GM12891 (cell line): ENCODE data around the gene SMAD7.

Experiments
- DNase-seq: peaks from one replicate; pipeline ENCODE4 v3.0.0; 2011; ENCODE audit warnings: low spot score; ENCODE audit not compliant: insufficient read length
- FAIRE-seq: peaks from 2 replicates; lab custom pipeline; 2011; peaks lifted over from hg19 to GRCh38; lab: Jason Lieb, UNC
- PAX5 ChIP-seq: IDR thresholded peaks from 2 replicates; pipeline ENCODE4 v1.6.1; 2011; ENCODE audit warnings: low read length, moderate library complexity, mild to moderate bottlenecking; ENCODE audit not compliant: insufficient read depth, severe bottlenecking
- POLR2A ChIP-seq: IDR thresholded peaks from 2 replicates; pipeline ENCODE4 v1.6.1; 2011; ENCODE audit warnings: low read depth, low read length, control low read depth
- POLR2AphosphoS5 ChIP-seq: IDR thresholded peaks from 2 replicates; pipeline ENCODE4 v1.6.1; 2011; ENCODE audit warnings: low read depth, low read length, control low read depth
- POU2F2 ChIP-seq: IDR thresholded peaks from 2 replicates; pipeline ENCODE4 v1.6.1; 2011; ENCODE audit warnings: low read depth, mild to moderate bottlenecking, control low read depth, low read length, moderate library complexity
- SPI1 ChIP-seq: IDR thresholded peaks from 2 replicates; pipeline ENCODE4 v1.6.1; 2011; ENCODE audit warnings: low read depth, low read length, control low read depth
- TAF1 ChIP-seq: IDR thresholded peaks from 2 replicates; pipeline ENCODE4 v1.6.1; 2011; ENCODE audit warnings: low read depth, low read length, control low read depth

The SMAD7 gene

GRCh38 chr18:48937869-48938750 lies 12.7 kb downstream of the SMAD7 start:
- DNase-seq = no peak
- FAIRE-seq = peak; percentile 5
- TF ChIP-seq SPI1 = no peak
- TF ChIP-seq POLR2AphosphoS5 = no peak
- TF ChIP-seq POLR2A = no peak
- no peak for TF ChIP-seq POU2F2
- no peak for TF ChIP-seq PAX5
- TF ChIP-seq TAF1 = no peak

- no peak for FAIRE-seq
- DNase-seq = no peak
- TF ChIP-seq SPI1 = 0 out of 2 replicates have a peak, but pooled peaks have one; percentile 5
- TF ChIP-seq PAX5 = no peak
Observed at GRCh38 chr18:48935433-48935774, 15.4 kb downstream of the SMAD7 start.

DNA sequence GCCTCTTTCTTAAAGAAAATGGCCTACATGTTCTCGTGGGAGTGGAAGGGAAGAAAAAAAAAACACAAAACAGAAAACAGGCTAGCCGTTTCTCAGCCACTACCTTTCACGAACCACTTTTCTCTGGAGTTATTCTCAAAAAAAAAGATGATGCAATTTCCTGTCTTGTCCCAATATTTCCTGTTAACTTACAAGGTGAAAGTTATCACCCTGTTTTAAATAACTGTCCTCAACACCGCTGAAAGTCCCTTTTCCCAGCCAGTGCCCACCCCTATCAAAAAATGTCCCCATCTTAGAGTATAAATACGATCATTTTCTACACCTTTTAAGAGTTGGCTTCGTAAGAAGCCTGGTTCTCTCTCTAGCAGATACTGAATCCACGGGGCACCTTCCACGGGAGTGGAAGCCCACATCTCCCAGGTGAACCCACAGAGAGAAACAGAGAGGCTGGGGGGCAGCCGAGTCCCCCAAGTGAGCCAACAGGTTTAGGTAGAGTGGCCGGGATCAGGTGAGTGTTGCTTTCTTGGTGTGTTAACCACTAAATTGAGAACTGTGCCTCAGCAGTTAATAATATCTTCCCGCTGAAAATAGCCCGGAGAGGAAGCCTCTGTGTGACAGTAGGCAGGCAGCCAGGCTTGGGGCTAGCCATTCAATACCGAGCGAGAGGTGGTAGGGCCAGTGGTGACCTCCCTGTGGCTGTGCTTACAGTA lies 15.9 kb downstream of the SMAD7 start:
- FAIRE-seq (peak; percentile 82), DNase-seq (no peak)
- no peak for TF ChIP-seq TAF1
- 0 out of 2 replicates have a peak, but pooled peaks have one; percentile 8 for TF ChIP-seq SPI1

GRCh38 chr18:48934415-48934722 lies 16.4 kb downstream of the SMAD7 start:
- TF ChIP-seq PAX5 (no peak), TAF1 (no peak), POLR2AphosphoS5 (no peak), POLR2A (no peak), SPI1 (no peak), POU2F2 (no peak)
- FAIRE-seq = no peak

GRCh38 chr18:48933578-48934414 lies 17.0 kb downstream of the SMAD7 start:
- DNase-seq (no peak), FAIRE-seq (peak; percentile 59)
- TF ChIP-seq POLR2A (no peak), TAF1 (no peak), SPI1 (no peak), PAX5 (no peak), POU2F2 (no peak)

More at GRCh38 chr18:48934415-48934722, 16.4 kb downstream of the SMAD7 start:
- no peak for DNase-seq

GRCh38 chr18:48932822-48933510 lies 17.8 kb downstream of the SMAD7 start:
- TF ChIP-seq SPI1 (0 out of 2 replicates have a peak, but pooled peaks have one; percentile 15), POLR2A (no peak), POLR2AphosphoS5 (no peak)
- FAIRE-seq (peak; percentile 89), DNase-seq (no peak)

DNA sequence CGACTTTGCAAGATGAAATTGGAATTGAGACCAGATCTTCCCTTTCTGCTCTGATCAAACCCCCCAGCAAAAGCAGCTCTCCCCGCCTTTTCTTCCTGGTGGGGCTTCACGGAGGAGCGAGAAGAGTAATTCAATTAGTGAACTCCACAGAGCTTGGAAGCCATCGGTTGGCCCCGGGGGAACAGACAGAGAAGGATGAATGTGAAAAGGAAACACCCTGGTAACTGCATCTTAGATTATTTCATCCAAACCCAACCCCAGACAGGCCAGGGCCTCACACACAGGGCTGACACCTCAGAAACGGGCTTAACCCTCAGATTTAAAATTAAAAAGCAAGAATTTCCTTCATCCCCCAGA lies 18.3 kb downstream of the SMAD7 start:
- FAIRE-seq = peak; percentile 20

GRCh38 chr18:48931680-48932461 lies 18.9 kb downstream of the SMAD7 start:
- DNase-seq (no peak), FAIRE-seq (peak; percentile 82)
- TF ChIP-seq POU2F2 (no peak), POLR2A (no peak), TAF1 (no peak), SPI1 (no peak), POLR2AphosphoS5 (no peak), PAX5 (no peak)

More for the DNA sequence above, 18.3 kb downstream of the SMAD7 start:
- DNase-seq = no peak
- TF ChIP-seq POLR2AphosphoS5 (no peak), PAX5 (no peak), POU2F2 (0 out of 2 replicates have a peak, but pooled peaks have one; percentile 29), POLR2A (no peak), TAF1 (no peak)

GRCh38 chr18:48930926-48931325 lies 19.8 kb downstream of the SMAD7 start:
- FAIRE-seq = no peak
- no peak for DNase-seq
- TF ChIP-seq POLR2AphosphoS5 (no peak), TAF1 (no peak), POU2F2 (no peak), PAX5 (no peak), SPI1 (no peak), POLR2A (no peak)
